GOT3 (cell line): ENCODE data around the gene FCHSD2.

ENCODE experiments used
- DNase-seq: peaks from one replicate; lab custom pipeline; 2025; ENCODE audit warnings: mixed read lengths; lab: John Stamatoyannopoulos, UW

The FCHSD2 gene

GRCh38 chr11:73172992-73173656, 31.0 kb upstream of the FCHSD2 start:
- no peak for DNase-seq

- no peak for DNase-seq
These were observed 29.5 kb upstream of the FCHSD2 start for GRCh38 chr11:73171436-73172161.

GRCh38 chr11:73170140-73170539, 28.0 kb upstream of the FCHSD2 start:
- no peak for DNase-seq

- no peak for DNase-seq
These were observed 26.9 kb upstream of the FCHSD2 start for GRCh38 chr11:73168925-73169579.

- DNase-seq, result no peak
These were observed 25.3 kb upstream of the FCHSD2 start for GRCh38 chr11:73167363-73167954.

- no peak for DNase-seq
These were observed 22.9 kb upstream of the FCHSD2 start for GRCh38 chr11:73164803-73165540.

- DNase-seq, result no peak
These were observed 21.6 kb upstream of the FCHSD2 start for GRCh38 chr11:73163638-73164174.

- no peak for DNase-seq
These were observed 20.1 kb upstream of the FCHSD2 start for GRCh38 chr11:73162196-73162740.

GRCh38 chr11:73160005-73160760, 18.1 kb upstream of the FCHSD2 start:
- DNase-seq, result no peak

GRCh38 chr11:73159297-73159696, 17.2 kb upstream of the FCHSD2 start:
- DNase-seq, result no peak

- no peak for DNase-seq
These were observed 16.4 kb upstream of the FCHSD2 start for GRCh38 chr11:73158356-73159051.

- no peak for DNase-seq
These were observed 15.2 kb upstream of the FCHSD2 start for GRCh38 chr11:73157101-73158010.

GRCh38 chr11:73156686-73157085, 14.6 kb upstream of the FCHSD2 start:
- no peak for DNase-seq

- DNase-seq, result no peak
These were observed 14.0 kb upstream of the FCHSD2 start for GRCh38 chr11:73156114-73156513.

GRCh38 chr11:73155102-73155501, 13.0 kb upstream of the FCHSD2 start:
- no peak for DNase-seq

- DNase-seq, result no peak
These were observed 12.1 kb upstream of the FCHSD2 start for GRCh38 chr11:73154178-73154577.

GRCh38 chr11:73152861-73153483, 10.9 kb upstream of the FCHSD2 start:
- no peak for DNase-seq

GRCh38 chr11:73152086-73152853, 10.2 kb upstream of the FCHSD2 start:
- DNase-seq, result no peak
